ENCODE results near the gene GNAZ. TPM values are rescaled to one million over a fixed set of nuclear protein-coding genes. Genes with fewer than 3 reads are reported as not detected.
"Not testable (repeated sequence)": the region's sequence is repeated elsewhere in the genome, so short reads cannot be mapped to it uniquely, and the experiment has no call there.

Gene GNAZ
- 10 to 100 TPM; 11.1 to 40.8 (median 19.9) TPM for total RNA-seq
- 1 to 10 TPM; 7.2 to 8.7 TPM for polyA plus RNA-seq
- long read RNA-seq, donor 1, transcript GNAZ-203 (3 exons, 3,333 nt) = major isoform, 8 of 53 reads
- long read RNA-seq, donor 1, partial matches to known transcripts = 44 of 53 reads
- long read RNA-seq, donor 1, other reads (novel, unspliced or antisense) = 1 of 53 reads
- long read RNA-seq, donor 2, partial matches to known transcripts = 0 of 9 reads
- long read RNA-seq, donor 2, other reads (novel, unspliced or antisense) = 6 of 9 reads
- long read RNA-seq, donor 3, transcript GNAZ-203 (3 exons, 3,333 nt) = major isoform, 71 of 90 reads
- long read RNA-seq, donor 3, partial matches to known transcripts = 12 of 90 reads
- long read RNA-seq, donor 3, other reads (novel, unspliced or antisense) = 6 of 90 reads

DNA sequence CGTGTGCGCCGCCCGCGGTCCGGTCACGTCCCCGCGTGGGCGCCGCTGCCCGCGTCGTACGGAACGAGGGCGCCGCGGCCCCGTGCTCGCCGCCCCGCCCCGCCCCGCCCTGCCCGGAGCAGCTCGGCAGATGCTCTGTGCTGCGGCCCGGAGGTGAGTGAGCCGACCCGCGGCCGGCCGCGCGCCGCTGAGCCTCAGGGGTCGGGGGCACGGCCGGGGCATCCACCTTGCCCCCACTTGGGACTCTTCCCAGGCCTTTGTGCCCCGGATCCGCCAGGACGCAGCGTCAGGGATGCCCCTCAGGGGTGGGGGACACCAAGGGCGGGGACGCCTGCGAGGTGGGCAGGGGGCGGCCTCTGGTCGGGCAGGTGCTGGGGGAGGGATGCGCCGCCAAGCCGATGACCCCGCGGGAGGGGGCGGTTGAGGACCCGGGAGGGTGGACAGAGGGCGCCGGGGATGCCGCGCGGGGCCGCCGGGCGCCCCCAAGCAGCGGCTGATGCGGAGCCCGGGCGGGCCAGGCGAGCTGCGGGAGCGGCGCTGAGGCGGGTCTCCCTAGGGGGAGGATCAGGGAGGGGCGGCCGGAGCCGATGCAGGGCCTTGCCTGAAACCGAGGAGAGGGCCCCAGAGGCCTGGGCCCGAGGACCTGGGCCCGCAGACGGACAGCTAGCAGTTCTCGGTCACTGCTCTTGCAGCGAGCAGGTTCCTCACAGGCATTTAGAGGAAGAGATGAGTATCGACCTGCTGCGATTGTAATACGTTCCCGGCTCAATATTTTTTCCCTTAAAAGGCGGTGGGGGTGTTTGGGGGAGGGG lies at the start of gene GNAZ:
GNAZ (plus strand) TSS at position 102 of the 812 bp plus-strand sequence. CDS start 25,177 bp downstream, outside the sequence.
- Histone ChIP-seq H3K4me1 (ENCODE audit: insufficient read depth) (peaks cover 5% of the 10 kb centered on the region), H3K27ac (peak within 1 kb of the TSS; percentile 43 to 68), H3K9me3 (no peaks in the 10 kb centered on the region), H3K36me3 (no peaks in the 10 kb centered on the region), H3K27me3 (no peaks in the 10 kb centered on the region), H3K4me3 (peak within 1 kb of the TSS; percentile 78)
- TF ChIP-seq POLR2A (IDR thresholded peaks at IDR 0.05) = no peak
- intact Hi-C loops (cut with DNase I) = no loop called here
- peak; percentile 28 to 68 (median 63) for DNase-seq
- 1 to 2% (median 1%) methylated on average over 23 to 87 of the region's 87 CpGs for WGBS, 3 donors

DNA sequence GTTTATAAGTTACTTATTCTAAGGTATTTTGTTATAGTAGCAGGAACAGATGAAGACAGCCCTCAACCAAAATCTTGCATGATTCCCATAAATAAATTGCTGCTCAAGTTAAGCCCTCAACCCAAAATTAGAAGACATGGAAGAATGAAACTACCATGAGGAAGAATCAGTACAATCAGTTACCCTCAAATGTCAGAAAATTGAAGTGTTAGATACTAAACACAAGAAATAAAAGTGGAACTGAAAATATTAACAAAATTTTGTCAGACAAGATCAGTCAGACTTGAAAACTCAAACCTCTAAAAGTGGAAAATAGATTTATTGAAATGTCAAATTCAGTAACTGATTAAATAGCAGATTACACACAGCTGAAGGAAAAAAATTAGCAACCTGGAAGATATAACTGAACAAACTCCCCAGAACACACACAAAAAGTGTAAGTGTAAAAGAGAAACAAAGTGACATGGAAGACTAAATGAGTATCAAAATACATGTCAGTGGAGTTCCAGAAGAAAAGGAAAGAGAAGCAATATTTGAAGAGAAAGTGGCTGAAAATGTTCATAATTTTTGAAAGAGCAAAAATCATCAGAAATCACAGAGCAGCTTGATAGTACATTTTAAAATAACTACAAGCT lies 49.5 kb upstream of the GNAZ start:
- TF ChIP-seq POLR2A (IDR thresholded peaks at IDR 0.05) (no peak), EP300 (IDR thresholded peaks at IDR 0.05) (no peak)
- TF ChIP-seq, protein P1, sequence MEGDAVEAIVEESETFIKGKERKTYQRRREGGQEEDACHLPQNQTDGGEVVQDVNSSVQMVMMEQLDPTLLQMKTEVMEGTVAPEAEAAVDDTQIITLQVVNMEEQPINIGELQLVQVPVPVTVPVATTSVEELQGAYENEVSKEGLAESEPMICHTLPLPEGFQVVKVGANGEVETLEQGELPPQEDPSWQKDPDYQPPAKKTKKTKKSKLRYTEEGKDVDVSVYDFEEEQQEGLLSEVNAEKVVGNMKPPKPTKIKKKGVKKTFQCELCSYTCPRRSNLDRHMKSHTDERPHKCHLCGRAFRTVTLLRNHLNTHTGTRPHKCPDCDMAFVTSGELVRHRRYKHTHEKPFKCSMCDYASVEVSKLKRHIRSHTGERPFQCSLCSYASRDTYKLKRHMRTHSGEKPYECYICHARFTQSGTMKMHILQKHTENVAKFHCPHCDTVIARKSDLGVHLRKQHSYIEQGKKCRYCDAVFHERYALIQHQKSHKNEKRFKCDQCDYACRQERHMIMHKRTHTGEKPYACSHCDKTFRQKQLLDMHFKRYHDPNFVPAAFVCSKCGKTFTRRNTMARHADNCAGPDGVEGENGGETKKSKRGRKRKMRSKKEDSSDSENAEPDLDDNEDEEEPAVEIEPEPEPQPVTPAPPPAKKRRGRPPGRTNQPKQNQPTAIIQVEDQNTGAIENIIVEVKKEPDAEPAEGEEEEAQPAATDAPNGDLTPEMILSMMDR (IDR thresholded peaks at IDR 0.05) = no peak
- Histone ChIP-seq H3K4me3 (no peak overlapping the region), H3K27ac (no peak overlapping the region), H3K4me1 (ENCODE audit: insufficient read depth) (no peaks in the 10 kb centered on the region), H3K9me3 (no peaks in the 10 kb centered on the region), H3K27me3 (no peaks in the 10 kb centered on the region), H3K36me3 (no peaks in the 10 kb centered on the region)
- intact Hi-C loops (cut with DNase I) = no loop called here
- DNase-seq = no peak

GRCh38 chr22:23021660-23022353 lies 48.5 kb upstream of the GNAZ start:
- H3K9me3 ChIP-seq; H3K4me3 ChIP-seq; DNase-seq; H3K4me1 ChIP-seq (ENCODE audit: insufficient read depth); H3K27ac ChIP-seq; intact Hi-C loops (cut with DNase I); H3K36me3 ChIP-seq; H3K27me3 ChIP-seq: not testable (repeated sequence)
- 64 to 83% (median 64%) methylated on average over 3 of the region's 3 CpGs for WGBS, 3 donors

- H3K36me3 ChIP-seq = no peaks in the 10 kb centered on the region
- TF ChIP-seq EP300 (IDR thresholded peaks at IDR 0.05) = no peak
- TF ChIP-seq POLR2A (IDR thresholded peaks at IDR 0.05) = no peak
- TF ChIP-seq, protein P1 (IDR thresholded peaks at IDR 0.05) = no peak
- H3K27me3 ChIP-seq = no peaks in the 10 kb centered on the region
- intact Hi-C loops (cut with DNase I) = no loop called here
- H3K9me3 ChIP-seq = no peaks in the 10 kb centered on the region
- no peak overlapping the region for H3K4me3 ChIP-seq
- WGBS, 3 donors = 68 to 71% (median 69%) methylated on average over 2 of the region's 2 CpGs
- no peak overlapping the region for H3K27ac ChIP-seq
- H3K4me1 ChIP-seq (ENCODE audit: insufficient read depth) = no peaks in the 10 kb centered on the region
- no peak for DNase-seq
Measured at GRCh38 chr22:23023294-23023693, 47.0 kb upstream of the GNAZ start.

- Histone ChIP-seq H3K27ac (no peak overlapping the region), H3K4me3 (no peak overlapping the region), H3K27me3 (no peaks in the 10 kb centered on the region), H3K4me1 (ENCODE audit: insufficient read depth) (no peaks in the 10 kb centered on the region), H3K36me3 (no peaks in the 10 kb centered on the region), H3K9me3 (no peaks in the 10 kb centered on the region)
- no peak for DNase-seq
- TF ChIP-seq, protein P1 (IDR thresholded peaks at IDR 0.05) = no peak
- no peak for TF ChIP-seq EP300 (IDR thresholded peaks at IDR 0.05)
- TF ChIP-seq POLR2A (IDR thresholded peaks at IDR 0.05) = no peak
- 94% methylated on average over 10 of the region's 10 CpGs for WGBS, 3 donors
- intact Hi-C loops (cut with DNase I) = no loop called here
Measured at GRCh38 chr22:23026777-23027176, 43.5 kb upstream of the GNAZ start.

DNA sequence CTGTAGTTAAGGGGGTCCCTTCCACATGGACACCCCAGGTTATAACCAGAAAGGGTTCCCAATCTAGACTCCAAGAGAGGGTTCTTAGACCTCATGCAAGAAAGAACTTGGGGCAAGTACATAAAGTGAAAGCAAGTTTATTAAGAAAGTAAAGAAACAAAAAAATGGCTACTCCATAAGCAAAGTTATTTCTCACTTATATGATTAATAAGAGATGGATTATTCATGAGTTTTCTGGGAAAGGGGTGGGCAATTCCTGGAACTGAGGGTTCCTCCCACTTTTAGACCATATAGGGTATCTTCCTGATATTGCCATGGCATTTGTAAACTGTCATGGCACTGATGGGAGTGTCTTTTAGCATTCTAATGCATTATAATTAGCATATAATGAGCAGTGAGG lies 42.5 kb upstream of the GNAZ start:
- DNase-seq; H3K9me3 ChIP-seq; H3K4me1 ChIP-seq (ENCODE audit: insufficient read depth); H3K4me3 ChIP-seq; H3K36me3 ChIP-seq; intact Hi-C loops (cut with DNase I); H3K27ac ChIP-seq; H3K27me3 ChIP-seq: not testable (repeated sequence)

All from ovary (tissue), 10 donors.